K562 treated with DMSO at 1 percent for 48 hours (cell line): ENCODE measurements around the gene TSPAN16. TPM values are rescaled to one million over a fixed set of nuclear protein-coding genes. Genes with fewer than 3 reads are reported as not detected.

Experiments
- total RNA-seq: library from RNA; unstranded; fragments of 300-600 nt; gene quantifications from 2 replicates; pipeline ENCODE4 v1.2.3, GENCODE V29; 2022; ENCODE audit warnings: low replicate concordance; ENCODE audit errors: extremely low read depth

Gene TSPAN16, protein sequence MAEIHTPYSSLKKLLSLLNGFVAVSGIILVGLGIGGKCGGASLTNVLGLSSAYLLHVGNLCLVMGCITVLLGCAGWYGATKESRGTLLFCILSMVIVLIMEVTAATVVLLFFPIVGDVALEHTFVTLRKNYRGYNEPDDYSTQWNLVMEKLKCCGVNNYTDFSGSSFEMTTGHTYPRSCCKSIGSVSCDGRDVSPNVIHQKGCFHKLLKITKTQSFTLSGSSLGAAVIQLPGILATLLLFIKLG
- not detected in 2 replicates for total RNA-seq

DNA sequence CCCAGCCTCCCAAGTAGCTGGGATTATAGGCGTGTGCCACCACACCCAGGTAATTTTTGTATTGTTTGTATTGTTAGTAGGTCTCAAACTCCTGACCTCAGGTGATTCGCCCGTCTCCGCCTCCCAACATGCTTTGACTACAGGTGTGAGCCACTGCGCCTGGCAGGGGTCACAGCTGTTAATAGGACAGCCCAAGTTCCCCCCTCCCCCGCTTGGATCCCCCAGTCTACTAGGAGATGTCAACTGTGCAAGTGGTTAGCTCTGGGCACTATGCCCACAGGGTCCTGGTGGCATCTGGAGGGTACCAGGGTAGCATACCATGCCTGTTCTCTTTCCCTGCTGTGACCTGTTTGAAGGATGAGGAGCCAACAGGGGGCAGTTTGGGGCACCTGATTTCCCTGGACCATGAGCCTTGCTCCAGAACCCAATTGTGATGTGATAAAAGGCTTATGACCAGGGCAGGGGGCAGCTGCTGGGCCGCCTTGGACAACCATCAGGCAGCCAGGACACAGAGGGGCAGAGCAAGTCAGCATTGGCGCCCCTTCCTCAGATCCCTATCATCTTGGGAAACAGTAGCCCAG is at the start of gene TSPAN16:
TSPAN16 (plus strand) TSS at position 496 of the 581 bp plus-strand sequence. CDS start 138 bp downstream, outside the sequence.

GRCh38 chr19:11261971-11262839 is 33.8 kb upstream of the TSPAN16 start, which contains the start of gene DOCK6:
TSS of gene DOCK6 (minus strand) at chr19:11262524. CDS start at chr19:11262440, 84 bp downstream.

GRCh38 chr19:11339254-11340098 is 43.5 kb downstream of the TSPAN16 start, which contains the start of gene RAB3D:
TSS of gene RAB3D (minus strand) at chr19:11339657. CDS start at chr19:11337399, 2,258 bp downstream.

GRCh38 chr19:11346104-11346940 is 50.4 kb downstream of the TSPAN16 start, which contains the start of the genes CCDC159 and TMEM205:
TSS of gene CCDC159 (plus strand) at chr19:11346519. CDS start at chr19:11346607, 88 bp downstream.
TSS of gene TMEM205 (minus strand) at chr19:11346268. CDS start at chr19:11345619, 649 bp downstream.

GRCh38 chr19:11355160-11356073 is 59.5 kb downstream of the TSPAN16 start, which contains the start of gene PLPPR2:
TSS of gene PLPPR2 (plus strand) at chr19:11355432. CDS start at chr19:11357674, 2,242 bp downstream.

Other genes with a start within 250 kb of the TSPAN16 start
- gene LDLR, start 206.7 kb upstream of the TSPAN16 start, total RNA-seq: 66.2 TPM in 1 of 2 replicates, not detected in the other
- not detected in 2 replicates for gene SPC24, start 140.4 kb upstream of the TSPAN16 start, total RNA-seq
- gene KANK2, start 98.6 kb upstream of the TSPAN16 start, total RNA-seq: 1,164 TPM in 1 of 2 replicates, not detected in the other
- not detected in 2 replicates for gene ANGPTL8, start 56.5 kb upstream of the TSPAN16 start, total RNA-seq
- gene DOCK6, start 33.6 kb upstream of the TSPAN16 start, total RNA-seq: not detected in 2 replicates
- not detected in 2 replicates for gene RAB3D, start 43.5 kb downstream of the TSPAN16 start, total RNA-seq
- gene TMEM205, start 50.1 kb downstream of the TSPAN16 start, total RNA-seq: not detected in 2 replicates
- gene CCDC159, start 50.4 kb downstream of the TSPAN16 start, total RNA-seq: not detected in 2 replicates
- gene PLPPR2, start 59.3 kb downstream of the TSPAN16 start, total RNA-seq: not detected in 2 replicates
- not detected in 2 replicates for gene SWSAP1, start 78.5 kb downstream of the TSPAN16 start, total RNA-seq
- not detected in 2 replicates for gene EPOR, start 88.2 kb downstream of the TSPAN16 start, total RNA-seq
- gene RGL3, start 123.2 kb downstream of the TSPAN16 start, total RNA-seq: not detected in 2 replicates
- gene ODAD3, start 139.0 kb downstream of the TSPAN16 start, total RNA-seq: not detected in 2 replicates
- 230 TPM in 1 of 2 replicates, not detected in the other for gene PRKCSH, start 139.5 kb downstream of the TSPAN16 start, total RNA-seq
- not detected in 2 replicates for gene ELAVL3, start 184.9 kb downstream of the TSPAN16 start, total RNA-seq
- gene ZNF653, start 209.7 kb downstream of the TSPAN16 start, total RNA-seq: not detected in 2 replicates
- not detected in 2 replicates for gene ECSIT, start 233.0 kb downstream of the TSPAN16 start, total RNA-seq
- gene CNN1, start 242.7 kb downstream of the TSPAN16 start, total RNA-seq: not detected in 2 replicates